SKM-1 treated with dmso at 0.1 percent for 144 hours (cell line): Measurements from ENCODE around the gene SMAD6.
"Not testable (repeated sequence)": the region's sequence is repeated elsewhere in the genome, so short reads cannot be mapped to it uniquely, and the experiment has no call there.

Experiments
- DNase-seq: peaks from one replicate; lab custom pipeline; 2025; ENCODE audit not compliant: unreplicated experiment; lab: John Stamatoyannopoulos, UW

SMAD6 gene

GRCh38 chr15:66757030-66757429 is 55.0 kb downstream of the SMAD6 start:
- no peak for DNase-seq

GRCh38 chr15:66757521-66757920 is 55.5 kb downstream of the SMAD6 start:
- DNase-seq, result no peak

DNA sequence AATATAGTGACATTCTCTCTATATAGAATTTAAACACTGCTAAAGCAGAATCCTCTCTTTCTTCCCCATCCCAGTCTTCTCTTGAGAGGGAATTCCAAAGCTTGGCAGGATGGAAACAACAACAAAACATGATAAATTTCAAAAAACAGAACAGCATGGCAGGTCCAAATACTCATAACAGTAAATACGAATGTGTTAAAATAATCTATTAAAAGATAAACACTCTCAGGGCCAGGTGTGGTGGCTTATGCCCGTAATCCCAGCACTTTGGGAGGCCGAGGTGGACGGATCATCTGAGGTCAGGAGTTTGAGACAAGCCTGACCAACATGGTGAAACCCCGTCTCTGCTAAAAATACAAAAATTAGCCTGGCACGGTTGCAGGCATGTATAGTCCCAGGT is 56.2 kb downstream of the SMAD6 start:
- DNase-seq, result not testable (repeated sequence)

DNA sequence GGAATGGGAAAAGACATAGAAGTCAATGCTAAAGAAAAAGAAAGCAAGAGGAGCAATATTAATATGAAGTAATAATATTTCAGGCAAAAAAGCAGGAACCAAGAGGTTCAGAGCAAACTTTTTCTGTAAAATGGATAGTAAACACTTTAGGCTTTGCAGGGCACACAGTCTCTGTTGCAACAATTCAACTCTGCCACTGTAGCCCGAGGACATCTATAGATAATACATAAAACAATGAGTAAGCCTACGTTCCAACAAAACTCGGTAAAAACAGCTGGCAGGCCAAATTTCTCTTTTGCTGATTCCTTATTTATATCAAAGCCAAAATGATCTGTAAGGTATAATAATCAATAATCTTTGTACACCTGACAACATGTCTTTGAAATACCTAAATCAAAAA is 56.8 kb downstream of the SMAD6 start:
- no peak for DNase-seq

- no peak for DNase-seq
These were observed 58.3 kb downstream of the SMAD6 start for GRCh38 chr15:66760097-66760967.

- DNase-seq, result no peak
These were observed 59.1 kb downstream of the SMAD6 start for GRCh38 chr15:66760968-66761725.

DNA sequence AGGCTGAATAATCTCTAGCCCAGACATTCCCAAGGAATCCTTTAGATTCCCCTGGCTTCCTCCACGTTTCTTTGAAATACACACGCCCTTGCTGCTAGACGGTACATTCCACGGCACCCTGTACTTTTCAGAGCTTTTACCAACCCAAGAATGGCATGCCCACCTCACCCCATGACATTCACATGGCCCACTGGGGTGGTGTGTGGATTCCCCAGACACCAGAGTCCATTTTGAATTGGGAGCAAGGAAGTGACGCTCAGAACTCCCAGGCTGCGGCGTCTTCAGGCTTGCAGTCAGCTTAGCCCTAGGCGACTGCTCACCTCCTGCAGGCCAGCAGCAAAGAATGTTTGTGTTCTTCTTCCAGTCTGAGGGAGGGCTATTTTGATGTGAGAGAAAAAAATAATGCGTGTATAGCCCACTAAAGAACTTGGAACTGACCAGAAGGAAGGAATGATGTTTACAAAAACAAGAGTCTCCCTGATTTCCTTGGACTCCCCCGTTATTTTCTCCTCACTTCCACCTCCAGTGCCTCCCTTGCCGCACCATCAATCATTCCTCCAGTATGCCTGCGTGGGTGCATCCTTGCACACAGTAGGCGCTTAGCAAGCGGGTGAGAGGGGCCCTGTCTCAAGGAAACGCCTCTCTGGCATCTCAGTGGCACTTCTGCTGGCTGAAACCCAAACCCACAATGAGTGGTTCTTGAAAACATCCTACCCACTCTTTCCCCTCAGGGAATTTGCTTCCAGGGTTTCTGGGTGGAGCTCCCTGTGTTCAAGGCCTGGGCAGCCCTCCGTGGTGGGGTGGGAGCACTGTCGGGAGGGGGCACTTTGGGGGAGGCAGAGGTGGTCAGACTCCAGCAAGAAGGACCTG is 59.9 kb downstream of the SMAD6 start:
- no peak for DNase-seq

DNA sequence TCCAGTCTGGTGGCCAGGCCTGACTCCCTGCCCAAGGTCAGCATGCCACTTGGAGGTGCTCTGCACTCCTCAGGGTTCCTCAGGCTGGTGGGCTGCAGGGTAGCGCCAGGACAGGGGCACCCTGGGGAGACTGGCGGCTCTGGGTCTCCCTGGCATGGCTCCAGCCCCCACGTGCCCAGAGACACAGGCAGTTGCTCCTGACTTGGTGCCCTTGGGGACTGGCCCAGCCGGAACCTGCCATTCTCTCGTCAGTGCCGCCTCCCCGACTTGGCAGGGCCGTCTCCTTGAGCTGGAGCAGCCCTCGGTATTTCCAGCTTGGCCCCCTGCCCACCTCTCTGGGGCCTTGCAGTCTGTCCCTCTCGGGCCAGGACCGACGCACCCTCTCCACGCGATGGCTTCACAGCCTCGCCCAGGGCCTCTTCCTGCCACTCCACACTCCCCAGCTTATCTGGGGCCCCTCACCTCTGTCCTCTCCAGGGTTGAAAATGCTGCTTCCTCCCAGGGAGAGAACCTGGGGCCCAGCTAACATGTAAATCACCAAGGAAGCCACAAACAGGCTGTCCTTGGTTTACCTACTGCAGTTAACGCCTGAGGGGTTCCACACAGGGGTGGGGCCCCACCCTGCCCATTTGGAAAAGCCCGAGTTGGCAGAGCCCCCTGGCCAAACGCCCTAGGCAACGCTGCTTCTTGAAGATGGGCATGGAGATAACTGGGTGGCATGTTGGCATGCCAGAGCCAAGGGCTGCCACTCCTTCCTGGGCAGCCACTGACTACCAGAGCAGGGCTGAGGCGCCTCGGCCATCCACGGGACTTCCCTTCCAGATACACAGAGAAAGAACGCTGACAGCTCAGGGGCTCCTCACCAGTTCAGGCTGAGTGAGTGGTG is 61.4 kb downstream of the SMAD6 start:
- peak; percentile 17 for DNase-seq

GRCh38 chr15:66764072-66764786 is 62.2 kb downstream of the SMAD6 start:
- DNase-seq, result no peak

- peak; percentile 83 for DNase-seq
These were observed 63.6 kb downstream of the SMAD6 start for GRCh38 chr15:66765478-66766281.

DNA sequence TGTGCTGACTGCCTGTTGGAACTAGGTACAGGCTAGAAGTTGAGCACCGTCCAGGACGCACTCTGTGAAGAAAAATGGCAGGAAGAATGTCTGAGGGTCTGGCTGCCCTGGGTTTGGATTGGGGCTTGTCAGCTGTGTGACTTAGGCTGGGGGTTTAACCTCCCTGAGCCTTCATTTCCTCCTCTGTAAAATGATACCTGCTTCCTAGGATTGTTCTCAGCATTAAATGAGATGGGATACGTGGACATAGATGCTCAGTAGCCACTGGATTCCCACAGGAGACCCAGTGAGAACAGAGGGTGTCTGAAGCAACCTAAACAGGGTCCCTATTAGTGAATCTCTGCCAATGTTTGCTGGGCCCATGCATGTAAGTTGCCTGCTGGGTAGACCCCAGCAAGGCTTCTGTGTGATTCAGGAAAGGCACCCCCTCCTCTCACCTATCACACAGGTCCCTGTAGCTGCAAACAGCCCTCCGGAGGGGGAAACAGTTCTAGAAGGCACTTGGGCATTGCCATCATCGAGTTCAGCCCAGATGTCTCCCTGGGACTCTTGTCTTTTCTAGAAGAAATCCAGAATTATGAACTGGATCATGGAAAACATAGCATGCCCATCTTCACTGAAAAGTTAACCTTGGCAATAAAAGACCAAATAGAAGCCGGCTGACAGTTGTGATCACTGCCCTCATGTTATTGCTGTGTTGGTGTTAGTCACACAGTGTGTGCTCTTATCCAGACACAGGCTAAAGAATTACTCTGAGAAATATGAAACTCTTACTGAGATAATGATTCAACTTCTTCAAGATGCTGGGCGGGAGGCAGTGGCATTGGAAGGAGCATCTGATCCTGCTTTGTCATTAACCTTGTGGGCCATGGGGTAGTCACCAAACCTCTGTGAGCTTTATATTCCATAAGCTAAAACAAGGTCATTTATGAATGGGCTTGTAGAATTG is 64.5 kb downstream of the SMAD6 start:
- no peak for DNase-seq

DNA sequence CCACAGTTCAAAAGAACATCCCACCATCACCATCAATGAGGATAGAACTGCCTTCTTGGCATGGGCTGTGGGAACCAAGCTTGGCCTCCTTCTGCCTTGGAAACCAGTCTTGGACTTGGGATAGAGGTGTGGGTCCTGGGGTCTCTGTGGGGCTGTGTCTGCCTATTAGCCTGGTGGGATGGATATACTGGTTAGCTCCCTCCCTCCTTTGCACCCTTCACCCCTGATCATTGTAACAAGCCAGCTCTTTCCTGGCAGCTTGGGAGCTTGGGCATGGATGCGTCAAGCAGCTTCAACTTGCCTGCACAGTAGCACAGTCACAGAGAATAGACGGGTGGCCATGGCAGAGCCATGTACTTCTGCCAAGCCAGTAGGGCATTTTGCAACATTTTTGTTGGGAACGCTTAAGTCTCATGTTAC is 65.2 kb downstream of the SMAD6 start:
- DNase-seq, result no peak

DNA sequence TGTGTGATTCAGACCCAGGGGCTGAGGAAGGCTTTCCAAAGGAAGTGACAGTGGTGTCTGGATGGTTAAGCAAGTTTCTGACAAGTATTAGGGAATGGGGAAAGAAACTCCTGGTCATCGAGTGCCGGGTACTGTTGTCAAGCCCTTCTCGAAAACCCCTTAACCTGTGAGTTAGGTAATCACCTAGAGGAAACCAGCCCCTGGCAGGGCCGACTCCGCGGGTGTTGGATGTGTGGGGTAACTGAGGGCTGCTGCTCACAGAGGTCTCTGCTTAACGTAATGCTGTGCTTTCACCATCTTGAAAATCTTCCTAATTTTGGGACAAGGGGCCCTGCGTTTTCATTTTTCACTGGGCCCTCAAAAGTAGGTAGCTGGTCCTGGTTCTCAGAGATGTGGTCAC is 67.0 kb downstream of the SMAD6 start:
- no peak for DNase-seq

DNA sequence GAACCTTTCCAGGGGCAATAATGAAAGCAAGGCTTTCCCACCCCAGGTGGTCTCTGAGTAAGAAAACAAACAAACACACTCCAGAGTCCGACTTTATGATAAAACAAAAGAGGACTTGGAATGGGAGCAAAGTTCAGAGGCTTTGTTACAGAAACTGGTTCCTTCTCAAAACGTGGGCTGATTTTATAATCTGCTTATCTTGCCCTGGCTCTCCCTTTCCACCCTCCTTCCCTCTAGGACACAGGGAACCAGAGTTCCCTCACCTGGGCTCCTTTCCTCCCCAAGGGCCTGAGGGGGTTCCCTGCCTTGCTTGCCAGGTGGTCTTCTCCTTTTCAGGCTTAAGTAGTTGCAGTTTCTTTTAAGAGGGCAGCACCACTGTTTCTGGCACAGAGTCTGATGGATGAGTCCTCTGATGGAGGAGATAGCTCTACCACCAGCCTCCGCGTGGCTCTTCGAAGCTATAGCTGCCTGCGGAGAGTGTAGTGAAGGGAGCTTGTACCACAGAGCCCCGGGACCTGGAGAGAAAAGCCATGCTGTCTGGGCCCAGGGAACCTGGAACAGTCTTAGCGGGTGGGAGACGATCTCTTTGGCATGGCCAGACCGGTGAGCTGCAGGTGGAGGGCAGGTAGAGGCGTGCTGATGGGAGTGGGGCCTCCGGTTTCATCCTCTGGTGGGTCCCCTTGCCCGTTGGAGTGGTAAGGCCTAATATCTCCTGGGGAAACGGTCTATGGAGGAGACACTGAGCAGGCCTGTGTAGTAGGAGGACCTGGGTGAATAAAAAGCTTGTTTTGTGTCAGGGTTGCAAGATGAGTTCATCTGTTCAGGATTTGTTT is 68.7 kb downstream of the SMAD6 start:
- DNase-seq, result no peak

DNA sequence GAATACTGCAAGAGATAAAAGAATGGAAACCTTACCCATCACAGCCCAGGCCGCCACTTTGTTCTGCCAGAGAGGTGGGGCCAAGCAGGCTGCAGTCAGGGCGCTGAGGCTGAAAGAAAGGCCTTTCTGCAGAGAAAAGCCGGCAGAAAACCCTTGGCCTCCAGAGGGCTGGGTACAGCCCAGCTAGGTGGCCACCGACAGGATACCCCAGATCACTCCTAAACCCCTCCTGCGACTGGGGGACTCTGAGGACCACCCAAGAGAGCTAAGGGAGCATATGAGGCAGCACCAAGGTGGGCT is 69.3 kb downstream of the SMAD6 start:
- no peak for DNase-seq

DNA sequence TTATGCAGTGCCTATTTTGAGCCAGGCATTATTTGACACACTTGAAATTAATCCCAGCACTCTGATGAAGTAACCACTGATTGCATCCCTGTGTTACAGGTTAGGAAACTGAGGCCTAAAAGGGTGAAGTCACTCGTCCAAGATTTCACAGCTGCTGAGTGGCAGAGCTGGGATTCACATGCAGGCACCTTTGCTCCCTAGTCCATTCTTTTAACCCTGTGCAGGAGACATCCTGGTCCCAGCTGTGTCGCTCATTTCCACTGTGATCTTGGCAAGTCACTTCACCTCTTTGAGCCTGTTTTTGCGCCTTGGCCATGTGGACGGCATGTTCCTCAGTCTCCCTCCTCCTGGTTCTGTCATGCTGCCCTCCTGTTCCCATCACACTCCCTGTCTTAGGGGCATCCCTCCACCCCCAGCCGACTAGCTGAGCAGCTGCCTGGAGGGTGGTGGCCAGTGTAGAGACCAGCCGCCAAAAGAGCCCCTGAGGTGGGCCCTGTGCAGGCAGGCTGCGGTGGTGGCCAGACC is 70.6 kb downstream of the SMAD6 start:
- no peak for DNase-seq
